Peyer's patch (tissue), 4 donors: ENCODE results near the gene PDE11A. TPM values are rescaled to one million over a fixed set of nuclear protein-coding genes. Genes with fewer than 3 reads are reported as not detected.

Experiments used
- DNase-seq, 3 donors: peaks; one replicate each; pipeline ENCODE4 v3.0.0-alpha.2; 2017 to 2019
- H3K27ac ChIP-seq, 4 donors: fragments of 200-600 bp; sonication (generic); one replicate each; pipeline ENCODE4 v1.5.1; 2016 to 2019
- H3K27me3 ChIP-seq, 2 donors: fragments of 200-600 bp; sonication (generic); one replicate each; pipeline ENCODE4 v1.5.1; 2019
- H3K36me3 ChIP-seq, 3 donors: fragments of 200-600 bp; sonication (generic); one replicate each; pipeline ENCODE4 v1.5.1; 2016 to 2019
- H3K4me1 ChIP-seq, 4 donors: fragments of 200-600 bp; sonication (generic); one replicate each; pipeline ENCODE4 v1.5.1; 2016 to 2019
- H3K4me3 ChIP-seq, 4 donors: fragments of 200-600 bp; sonication (generic); 1 replicate in 3 of 4; 2 replicates in 1 of 4; pipeline ENCODE4 v1.5.1; 2016 to 2019; ENCODE audit warnings: mild to moderate bottlenecking in 1 of 4
- H3K9me3 ChIP-seq, 4 donors: fragments of 200-600 bp; sonication (generic); one replicate each; pipeline ENCODE4 v1.5.1; 2016 to 2019; ENCODE audit warnings: mild to moderate bottlenecking in 1 of 4
- CTCF ChIP-seq, 6 experiments: fragments of 450-650 bp in 4 of 6; fragments of 200-600 bp in 2 of 6; sonication (generic) in 1 of 6; IDR thresholded peaks; one replicate each; pipeline ENCODE4 v1.5.1; 2017 to 2019; ENCODE audit warnings: antibody characterized with exemption in 6 of 6, mild to moderate bottlenecking in 3 of 6, moderate library complexity in 1 of 6
- POLR2A ChIP-seq, 2 donors: fragments of 450-650 bp; IDR thresholded peaks; one replicate each; pipeline ENCODE4 v1.5.1; 2017; ENCODE audit warnings: antibody characterized with exemption in 2 of 2, mild to moderate bottlenecking in 2 of 2, moderate library complexity in 2 of 2
- total RNA-seq, 4 donors: library from RNA; depleted of rRNA; stranded (reverse); fragments of >200 nt; gene quantifications; one replicate each; pipeline ENCODE4 v1.1.0, GENCODE V29; 2016

Gene PDE11A
- total RNA-seq, 4 donors from 2014 or later: 1.6 to 2.1 (median 1.7) TPM

DNA sequence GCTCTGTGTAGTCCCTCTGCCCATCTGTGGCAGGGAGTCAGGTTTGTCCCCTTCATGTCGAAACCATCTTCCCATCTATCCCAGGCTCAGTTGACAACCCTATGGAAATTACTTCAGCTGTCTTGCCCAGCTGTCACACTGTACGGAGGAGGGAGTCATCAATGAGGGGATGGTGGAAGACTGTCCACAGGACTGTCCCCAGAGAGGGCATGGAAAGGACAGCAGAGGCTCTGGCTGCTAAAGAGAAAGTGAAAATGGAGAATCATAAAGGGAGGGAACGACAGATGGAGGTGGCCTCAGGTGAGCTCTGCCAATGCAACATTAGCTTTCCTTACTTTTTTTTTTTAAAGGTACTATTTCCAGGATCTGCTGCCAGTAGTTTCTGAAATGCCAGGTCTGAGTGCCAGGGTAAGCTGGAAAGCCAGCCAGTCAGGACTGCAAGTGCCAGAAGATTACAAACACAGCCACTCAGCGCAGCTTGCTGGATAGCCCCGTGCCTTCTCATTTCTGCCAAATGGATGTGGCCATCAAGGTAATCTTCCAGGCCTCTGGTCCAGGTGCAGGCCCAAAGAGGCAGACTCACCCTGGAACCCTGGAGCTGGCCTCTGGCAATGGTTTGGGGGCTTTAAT lies 487.2 kb downstream of the PDE11A start:
- no peaks in the 10 kb centered on the region for H3K27me3 ChIP-seq
- no peaks in the 10 kb centered on the region for H3K36me3 ChIP-seq
- DNase-seq: no peak
- no peak overlapping the region for H3K27ac ChIP-seq
- H3K4me1 ChIP-seq: no peaks in the 10 kb centered on the region
- H3K4me3 ChIP-seq: no peak overlapping the region
- no peaks in the 10 kb centered on the region for H3K9me3 ChIP-seq
- no peak for TF ChIP-seq POLR2A (IDR thresholded peaks at IDR 0.05)
- no peak for TF ChIP-seq CTCF (IDR thresholded peaks at IDR 0.05)

DNA sequence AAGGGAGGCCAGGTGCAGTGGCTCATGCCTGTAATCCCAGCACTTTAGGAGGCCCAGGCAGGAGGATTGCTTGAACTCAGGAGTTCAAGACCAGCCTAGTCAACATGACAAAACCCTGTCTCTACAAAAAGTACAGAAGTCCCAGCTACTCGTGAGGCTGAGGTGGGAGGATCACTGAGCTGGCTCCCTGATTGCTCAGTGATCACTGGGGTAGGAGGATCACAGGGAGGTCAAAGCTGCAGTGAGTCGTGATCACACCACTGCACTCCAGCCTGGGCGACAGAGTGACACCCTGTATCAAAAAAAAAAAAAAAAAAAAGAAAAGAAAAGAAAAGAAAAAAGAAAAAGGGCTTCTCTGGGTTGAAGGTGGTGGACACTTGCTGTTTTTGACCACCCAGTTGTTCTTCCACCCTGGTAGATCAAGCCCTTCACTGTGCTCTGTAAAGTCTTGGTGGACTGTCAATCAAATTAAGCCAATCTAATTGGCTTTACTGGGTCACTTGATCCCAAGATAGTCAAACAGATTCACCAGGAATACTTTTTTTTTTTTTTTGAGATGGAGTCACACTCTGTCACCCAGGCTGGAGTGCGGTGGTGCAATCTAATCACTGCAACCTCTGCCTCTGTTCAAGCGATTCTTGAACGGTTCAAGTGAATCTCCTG lies 488.4 kb downstream of the PDE11A start:
- Histone ChIP-seq H3K27ac (no peak overlapping the region), H3K4me1 (no peaks in the 10 kb centered on the region), H3K9me3 (no peaks in the 10 kb centered on the region), H3K27me3 (no peaks in the 10 kb centered on the region), H3K4me3 (no peak overlapping the region), H3K36me3 (no peaks in the 10 kb centered on the region)
- TF ChIP-seq POLR2A (IDR thresholded peaks at IDR 0.05): no peak
- TF ChIP-seq CTCF (IDR thresholded peaks at IDR 0.05): no peak
- no peak for DNase-seq

- Histone ChIP-seq H3K27me3 (no peaks in the 10 kb centered on the region), H3K4me3 (no peak overlapping the region), H3K27ac (no peak overlapping the region), H3K4me1 (no peaks in the 10 kb centered on the region), H3K9me3 (no peaks in the 10 kb centered on the region), H3K36me3 (no peaks in the 10 kb centered on the region)
- TF ChIP-seq POLR2A (IDR thresholded peaks at IDR 0.05) (no peak), CTCF (IDR thresholded peaks at IDR 0.05) (no peak)
- DNase-seq: no peak
Observed at GRCh38 chr2:177582000-177582399, 490.6 kb downstream of the PDE11A start.

DNA sequence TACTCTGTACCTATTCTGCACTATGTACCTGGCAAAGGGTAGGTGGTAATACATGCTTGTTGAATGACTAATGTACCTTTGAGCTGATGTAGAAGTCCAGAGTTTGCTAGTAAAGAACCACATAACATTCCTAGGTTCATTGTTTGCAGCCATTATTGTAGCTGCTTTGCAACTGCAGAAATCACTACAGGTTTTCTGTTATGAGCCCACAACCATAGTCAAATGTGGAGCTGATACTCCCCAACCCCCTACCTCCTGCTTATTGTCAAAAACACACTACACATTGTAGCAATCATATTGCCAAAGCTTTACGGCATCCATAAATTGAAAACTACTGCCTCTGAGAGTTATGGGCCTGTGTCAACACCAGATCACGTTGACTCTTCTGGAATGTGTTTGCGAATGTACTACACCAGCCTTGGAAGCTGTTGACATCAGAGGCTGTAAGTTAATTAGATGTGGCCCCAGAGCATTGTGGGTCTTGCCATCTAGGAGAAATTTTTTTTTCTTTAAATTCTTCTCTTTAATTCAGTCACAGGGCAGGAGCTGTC lies 493.0 kb downstream of the PDE11A start:
- no peaks in the 10 kb centered on the region for H3K36me3 ChIP-seq
- H3K9me3 ChIP-seq: no peaks in the 10 kb centered on the region
- no peaks in the 10 kb centered on the region for H3K4me1 ChIP-seq
- no peak for DNase-seq
- H3K27me3 ChIP-seq: no peaks in the 10 kb centered on the region
- H3K27ac ChIP-seq: peak overlapping the region in 2 of 4 donors; percentile 46 to 50
- no peak overlapping the region for H3K4me3 ChIP-seq
- TF ChIP-seq POLR2A (IDR thresholded peaks at IDR 0.05): no peak

DNA sequence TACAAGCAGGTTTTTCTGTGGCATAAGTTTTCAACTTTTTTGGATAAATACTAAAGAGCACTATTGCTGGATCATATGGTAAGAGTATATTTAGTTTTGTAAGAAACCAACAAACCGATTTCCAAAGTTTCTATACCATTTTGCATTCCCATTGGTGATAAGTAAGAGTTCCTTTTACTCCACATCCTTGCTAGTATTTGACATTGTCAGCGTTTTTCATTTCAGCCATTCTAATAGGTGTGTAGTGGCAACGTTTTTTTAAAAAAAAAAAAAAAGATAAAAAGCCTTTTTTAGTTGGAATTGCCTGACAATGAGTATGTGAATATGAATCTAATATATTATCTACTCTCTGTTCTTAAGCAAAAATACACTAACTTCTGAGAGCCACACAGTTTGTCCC lies 494.1 kb downstream of the PDE11A start:
- TF ChIP-seq POLR2A (IDR thresholded peaks at IDR 0.05): no peak
- no peak for TF ChIP-seq CTCF (IDR thresholded peaks at IDR 0.05)
- H3K9me3 ChIP-seq: no peaks in the 10 kb centered on the region
- H3K4me1 ChIP-seq: no peaks in the 10 kb centered on the region
- no peak overlapping the region for H3K4me3 ChIP-seq
- DNase-seq: no peak
- H3K36me3 ChIP-seq: no peaks in the 10 kb centered on the region
- H3K27me3 ChIP-seq: no peaks in the 10 kb centered on the region
- H3K27ac ChIP-seq: no peak overlapping the region

DNA sequence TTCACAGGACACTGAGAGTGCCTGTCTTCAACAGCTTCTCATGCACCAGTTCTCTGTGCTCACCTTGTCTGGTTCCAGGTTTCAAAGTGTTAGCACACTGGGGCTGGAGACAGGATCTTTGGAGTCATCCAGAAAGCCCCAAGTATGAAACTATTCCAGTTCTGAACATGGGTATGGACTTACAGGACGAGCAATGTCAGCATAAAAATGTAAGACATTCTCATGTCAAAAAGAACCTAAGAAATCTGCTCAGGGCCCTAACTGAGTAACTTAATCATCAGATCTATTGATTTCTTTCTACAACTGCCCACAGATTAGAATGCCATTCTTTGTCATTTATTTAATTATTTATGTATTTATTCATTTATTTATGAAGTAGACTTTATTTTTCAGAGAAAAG lies 495.5 kb downstream of the PDE11A start:
- DNase-seq: no peak
- no peak for TF ChIP-seq CTCF (IDR thresholded peaks at IDR 0.05)
- TF ChIP-seq POLR2A (IDR thresholded peaks at IDR 0.05): no peak
- Histone ChIP-seq H3K27me3 (no peaks in the 10 kb centered on the region), H3K36me3 (no peaks in the 10 kb centered on the region), H3K27ac (no peak overlapping the region), H3K9me3 (no peaks in the 10 kb centered on the region), H3K4me3 (no peak overlapping the region), H3K4me1 (no peaks in the 10 kb centered on the region)
